Measurements from ENCODE around the gene SLC16A14.

Gene SLC16A14

DNA sequence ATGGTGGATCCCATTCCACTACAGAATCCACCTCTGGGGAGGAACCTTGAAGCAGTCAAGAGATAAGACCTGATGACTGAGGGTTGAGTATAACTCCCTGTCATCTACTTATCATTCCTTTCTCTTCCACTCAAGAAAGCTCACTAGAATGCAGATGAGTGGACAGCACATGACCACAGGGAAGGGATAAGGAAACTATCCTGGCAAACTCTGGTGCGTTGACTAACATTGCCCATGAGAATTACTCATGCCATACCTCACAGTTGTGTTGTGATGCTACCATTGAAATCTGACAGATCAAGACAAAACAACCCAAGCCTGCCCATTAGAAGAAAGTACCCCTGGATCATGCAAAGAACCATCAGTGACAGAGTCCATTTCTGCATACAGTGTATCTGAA, 26.5 kb downstream of the SLC16A14 start:
- no peak overlapping the region for H3K27ac ChIP-seq
- H3K27me3 ChIP-seq, result no peaks in the 10 kb centered on the region
- TF ChIP-seq, protein P1, sequence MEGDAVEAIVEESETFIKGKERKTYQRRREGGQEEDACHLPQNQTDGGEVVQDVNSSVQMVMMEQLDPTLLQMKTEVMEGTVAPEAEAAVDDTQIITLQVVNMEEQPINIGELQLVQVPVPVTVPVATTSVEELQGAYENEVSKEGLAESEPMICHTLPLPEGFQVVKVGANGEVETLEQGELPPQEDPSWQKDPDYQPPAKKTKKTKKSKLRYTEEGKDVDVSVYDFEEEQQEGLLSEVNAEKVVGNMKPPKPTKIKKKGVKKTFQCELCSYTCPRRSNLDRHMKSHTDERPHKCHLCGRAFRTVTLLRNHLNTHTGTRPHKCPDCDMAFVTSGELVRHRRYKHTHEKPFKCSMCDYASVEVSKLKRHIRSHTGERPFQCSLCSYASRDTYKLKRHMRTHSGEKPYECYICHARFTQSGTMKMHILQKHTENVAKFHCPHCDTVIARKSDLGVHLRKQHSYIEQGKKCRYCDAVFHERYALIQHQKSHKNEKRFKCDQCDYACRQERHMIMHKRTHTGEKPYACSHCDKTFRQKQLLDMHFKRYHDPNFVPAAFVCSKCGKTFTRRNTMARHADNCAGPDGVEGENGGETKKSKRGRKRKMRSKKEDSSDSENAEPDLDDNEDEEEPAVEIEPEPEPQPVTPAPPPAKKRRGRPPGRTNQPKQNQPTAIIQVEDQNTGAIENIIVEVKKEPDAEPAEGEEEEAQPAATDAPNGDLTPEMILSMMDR (IDR thresholded peaks at IDR 0.05), result no peak
- H3K4me3 ChIP-seq (ENCODE audit: low read depth in 1 of 2, low read length in 1 of 2), result no peak overlapping the region
- H3K9me3 ChIP-seq, result no peaks in the 10 kb centered on the region
- H3K4me1 ChIP-seq (ENCODE audit: control insufficient read depth in 1 of 2, insufficient read depth in 1 of 2, low read depth in 1 of 2, low read length in 1 of 2), result no peaks in the 10 kb centered on the region
- H3K36me3 ChIP-seq, result peaks cover 34% of the 10 kb centered on the region

- H3K27ac ChIP-seq, result no peak overlapping the region
- H3K4me3 ChIP-seq (ENCODE audit: low read depth in 1 of 2, low read length in 1 of 2), result no peak overlapping the region
- no peaks in the 10 kb centered on the region for H3K4me1 ChIP-seq (ENCODE audit: control insufficient read depth in 1 of 2, insufficient read depth in 1 of 2, low read depth in 1 of 2, low read length in 1 of 2)
- no peaks in the 10 kb centered on the region for H3K27me3 ChIP-seq
- no peaks in the 10 kb centered on the region for H3K36me3 ChIP-seq
- H3K9me3 ChIP-seq, result no peaks in the 10 kb centered on the region
- TF ChIP-seq, protein P1 (IDR thresholded peaks at IDR 0.05), result no peak
These were observed 45.4 kb downstream of the SLC16A14 start for GRCh38 chr2:230023313-230023712.

- H3K36me3 ChIP-seq, result no peaks in the 10 kb centered on the region
- no peaks in the 10 kb centered on the region for H3K9me3 ChIP-seq
- H3K4me1 ChIP-seq (ENCODE audit: control insufficient read depth in 1 of 2, insufficient read depth in 1 of 2, low read depth in 1 of 2, low read length in 1 of 2), result no peaks in the 10 kb centered on the region
- no peak overlapping the region for H3K4me3 ChIP-seq (ENCODE audit: low read depth in 1 of 2, low read length in 1 of 2)
- TF ChIP-seq, protein P1 (IDR thresholded peaks at IDR 0.05), result no peak
- H3K27ac ChIP-seq, result no peak overlapping the region
- no peaks in the 10 kb centered on the region for H3K27me3 ChIP-seq
These were observed 49.0 kb downstream of the SLC16A14 start for GRCh38 chr2:230019742-230020141.

- no peak overlapping the region for H3K4me3 ChIP-seq (ENCODE audit: low read depth in 1 of 2, low read length in 1 of 2)
- no peak overlapping the region for H3K27ac ChIP-seq
- no peaks in the 10 kb centered on the region for H3K27me3 ChIP-seq
- TF ChIP-seq, protein P1 (IDR thresholded peaks at IDR 0.05), result no peak
- H3K36me3 ChIP-seq, result no peaks in the 10 kb centered on the region
- no peaks in the 10 kb centered on the region for H3K9me3 ChIP-seq
- H3K4me1 ChIP-seq (ENCODE audit: control insufficient read depth in 1 of 2, insufficient read depth in 1 of 2, low read depth in 1 of 2, low read length in 1 of 2), result no peaks in the 10 kb centered on the region
These were observed 50.6 kb downstream of the SLC16A14 start for GRCh38 chr2:230018153-230018552.

DNA sequence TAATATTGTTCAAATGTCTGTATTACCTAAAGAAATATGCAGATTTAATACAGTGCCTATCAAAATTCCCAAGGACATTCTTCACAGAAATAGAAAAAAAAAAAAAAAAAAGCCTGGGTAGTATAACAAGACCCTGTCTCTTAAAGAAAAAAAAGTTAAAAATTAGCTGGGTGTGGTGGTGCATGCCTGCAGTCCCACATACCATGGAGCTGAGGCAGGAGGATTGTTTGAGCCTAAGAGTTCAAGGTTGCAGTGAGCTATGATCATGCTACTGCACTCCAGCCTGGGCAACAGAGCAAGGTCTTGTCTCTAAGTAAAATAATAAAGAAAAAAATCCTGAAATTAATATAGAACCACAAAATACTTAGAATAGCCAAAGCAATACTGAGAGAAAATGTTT, 51.9 kb downstream of the SLC16A14 start:
- H3K4me3 ChIP-seq (ENCODE audit: low read depth in 1 of 2, low read length in 1 of 2), result no peak overlapping the region
- no peaks in the 10 kb centered on the region for H3K27me3 ChIP-seq
- H3K27ac ChIP-seq, result no peak overlapping the region
- TF ChIP-seq, protein P1 (IDR thresholded peaks at IDR 0.05), result no peak
- no peaks in the 10 kb centered on the region for H3K4me1 ChIP-seq (ENCODE audit: control insufficient read depth in 1 of 2, insufficient read depth in 1 of 2, low read depth in 1 of 2, low read length in 1 of 2)
- no peaks in the 10 kb centered on the region for H3K9me3 ChIP-seq
- H3K36me3 ChIP-seq, result no peaks in the 10 kb centered on the region
